ENCODE results near the gene SERPINA12.

The SERPINA12 gene

GRCh38 chr14:94473666-94474410 is 35.4 kb downstream of the SERPINA12 start:
- TF ChIP-seq POLR2A (IDR thresholded peaks at IDR 0.05; ENCODE audit: low read depth, low read length), result no peak
- DNase-seq (ENCODE audit: insufficient read length, low spot score), result no peak
- no peak for FAIRE-seq

DNA sequence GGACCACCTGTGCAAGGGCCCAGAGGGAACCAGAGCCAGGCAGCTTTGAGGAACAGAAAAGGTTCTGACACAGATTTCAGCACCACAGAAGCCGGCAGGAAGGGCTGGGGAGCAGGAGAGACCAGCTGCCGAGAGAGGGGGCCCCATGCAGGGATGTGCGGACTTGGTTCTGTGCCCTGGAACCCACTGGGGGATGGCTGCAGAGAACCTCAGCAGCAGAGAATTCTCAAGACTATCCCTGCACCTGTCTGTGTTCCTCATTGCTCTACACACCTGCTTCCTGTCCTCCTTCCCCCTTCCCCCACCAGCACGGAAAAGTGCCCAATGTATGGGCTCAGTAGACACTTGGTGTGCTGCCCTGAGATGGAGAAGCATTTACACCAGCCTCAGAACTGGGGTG is 36.4 kb downstream of the SERPINA12 start:
- TF ChIP-seq POLR2A (IDR thresholded peaks at IDR 0.05; ENCODE audit: low read depth, low read length), result no peak
- FAIRE-seq (no peak), DNase-seq (ENCODE audit: insufficient read length, low spot score) (no peak)

DNA sequence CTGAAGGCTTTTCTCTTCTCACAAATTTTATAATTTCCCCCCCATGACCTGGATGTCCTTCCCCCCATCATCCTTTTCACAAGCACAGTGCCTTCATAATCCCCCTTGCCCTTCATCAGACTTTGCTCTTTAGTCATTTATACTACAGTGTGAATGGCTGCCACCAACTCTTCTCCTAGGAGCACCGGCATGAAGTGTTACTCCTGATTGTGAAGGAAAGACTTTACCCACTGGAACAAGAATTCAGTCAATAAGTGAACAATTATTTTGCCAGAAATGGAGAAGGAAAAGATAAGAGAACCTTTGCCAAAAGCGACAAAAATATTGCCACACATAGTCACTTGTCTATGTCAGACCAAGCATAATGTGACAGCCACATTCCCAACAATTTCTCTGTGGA is 38.2 kb downstream of the SERPINA12 start:
- no peak for TF ChIP-seq POLR2A (IDR thresholded peaks at IDR 0.05; ENCODE audit: low read depth, low read length)
- DNase-seq (ENCODE audit: insufficient read length, low spot score) (no peak), FAIRE-seq (no peak)

DNA sequence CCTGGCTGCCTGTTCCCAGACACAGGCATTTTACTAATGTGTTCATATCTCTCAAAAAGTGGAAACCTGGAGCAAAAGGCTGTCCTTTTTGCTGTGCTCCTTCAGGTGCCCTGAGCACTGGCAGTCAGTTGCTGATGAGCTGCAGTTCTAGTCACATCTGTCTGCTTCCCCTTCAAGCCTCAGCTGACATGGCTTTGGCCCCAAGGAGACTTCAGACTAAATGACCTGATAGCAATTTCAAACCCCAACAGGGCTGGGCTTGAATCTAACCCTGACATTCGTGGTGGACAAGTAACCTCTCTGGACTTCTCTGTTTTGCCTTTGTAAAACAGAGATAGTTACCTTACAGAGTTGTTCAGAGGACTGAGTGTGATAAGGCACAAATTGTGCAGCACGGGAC is 39.0 kb downstream of the SERPINA12 start:
- TF ChIP-seq POLR2A (IDR thresholded peaks at IDR 0.05; ENCODE audit: low read depth, low read length), result no peak
- FAIRE-seq (no peak), DNase-seq (ENCODE audit: insufficient read length, low spot score) (no peak)

DNA sequence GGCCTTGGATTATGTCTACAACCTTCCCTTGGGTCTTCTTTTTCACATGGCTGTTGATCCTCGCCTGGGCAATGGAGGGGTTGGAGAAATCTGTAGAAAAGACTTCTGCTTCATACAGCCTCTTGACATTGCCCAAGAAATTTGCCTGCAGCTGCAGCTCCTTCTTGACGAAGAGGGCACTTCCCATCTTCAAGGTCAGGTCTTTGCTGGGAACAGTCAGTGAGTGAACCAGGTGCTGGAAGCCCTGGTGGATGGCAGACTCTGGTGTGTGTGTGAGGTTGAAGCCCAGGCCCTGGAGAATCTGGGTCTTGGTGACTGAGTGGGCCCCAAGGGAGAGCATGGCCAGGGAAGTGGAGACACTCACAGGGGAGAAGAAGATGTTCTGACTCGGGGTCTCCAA is 40.0 kb downstream of the SERPINA12 start:
- DNase-seq (ENCODE audit: insufficient read length, low spot score) (no peak), FAIRE-seq (no peak)
- TF ChIP-seq POLR2A (IDR thresholded peaks at IDR 0.05; ENCODE audit: low read depth, low read length), result no peak

- TF ChIP-seq POLR2A (IDR thresholded peaks at IDR 0.05; ENCODE audit: low read depth, low read length), result no peak
- DNase-seq (ENCODE audit: insufficient read length, low spot score) (no peak), FAIRE-seq (no peak)
Observed at GRCh38 chr14:94467728-94468520, 41.3 kb downstream of the SERPINA12 start.

DNA sequence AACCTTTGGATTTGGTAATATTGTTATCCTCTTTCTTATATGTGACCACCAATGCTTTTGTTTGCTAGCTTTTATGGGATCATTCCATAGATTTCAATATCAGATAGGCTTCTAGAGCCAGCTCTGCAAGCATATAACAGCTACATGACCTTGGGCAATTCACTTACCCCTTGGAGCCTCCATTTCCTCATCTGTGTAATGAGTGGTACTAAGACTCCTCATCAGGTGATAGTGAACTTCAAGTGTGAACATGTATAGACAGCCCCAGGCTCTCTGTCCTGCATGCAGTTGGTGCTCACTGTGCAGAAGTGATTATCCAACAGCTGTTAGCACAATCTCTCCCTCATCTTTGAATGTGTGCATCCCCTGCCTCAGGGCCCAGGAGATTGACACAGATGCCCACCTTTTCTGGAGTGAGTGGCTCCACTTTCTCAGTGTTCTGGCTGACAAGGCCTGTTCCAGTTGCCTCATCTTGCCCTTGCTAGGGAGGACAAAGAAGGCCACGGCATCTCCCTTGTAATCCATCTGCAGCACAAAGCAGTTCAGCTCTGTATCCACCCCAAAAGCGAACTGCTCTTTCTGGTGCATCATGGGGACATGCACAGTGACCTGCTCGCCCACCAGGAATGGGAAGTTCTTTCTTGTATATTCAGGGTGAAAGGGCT is 42.4 kb downstream of the SERPINA12 start:
- DNase-seq (ENCODE audit: insufficient read length, low spot score) (no peak), FAIRE-seq (no peak)
- TF ChIP-seq POLR2A (IDR thresholded peaks at IDR 0.05; ENCODE audit: low read depth, low read length), result no peak

DNA sequence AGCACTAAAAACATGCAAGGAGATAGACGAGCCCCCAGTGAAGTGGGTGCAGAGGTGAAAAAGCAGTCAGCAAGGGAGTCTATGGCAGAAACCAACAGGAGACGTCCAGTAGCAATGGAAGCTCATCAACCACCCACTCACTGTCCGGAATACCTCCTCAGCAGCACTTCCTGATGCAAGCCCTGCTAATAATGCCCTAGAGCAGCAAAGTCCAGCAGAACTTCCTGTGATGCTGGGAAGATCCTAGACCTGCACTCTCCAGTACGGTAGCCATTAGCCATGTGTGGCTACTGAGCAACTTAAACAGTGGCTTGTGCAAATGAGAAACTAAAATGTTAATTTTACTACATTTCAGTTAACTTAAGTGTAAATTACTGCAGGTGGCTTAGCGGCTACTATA is 44.2 kb downstream of the SERPINA12 start:
- FAIRE-seq (no peak), DNase-seq (ENCODE audit: insufficient read length, low spot score) (no peak)
- TF ChIP-seq POLR2A (IDR thresholded peaks at IDR 0.05; ENCODE audit: low read depth, low read length), result no peak

GRCh38 chr14:94464290-94464689 is 45.0 kb downstream of the SERPINA12 start:
- FAIRE-seq (no peak), DNase-seq (ENCODE audit: insufficient read length, low spot score) (no peak)
- TF ChIP-seq POLR2A (IDR thresholded peaks at IDR 0.05; ENCODE audit: low read depth, low read length), result no peak

DNA sequence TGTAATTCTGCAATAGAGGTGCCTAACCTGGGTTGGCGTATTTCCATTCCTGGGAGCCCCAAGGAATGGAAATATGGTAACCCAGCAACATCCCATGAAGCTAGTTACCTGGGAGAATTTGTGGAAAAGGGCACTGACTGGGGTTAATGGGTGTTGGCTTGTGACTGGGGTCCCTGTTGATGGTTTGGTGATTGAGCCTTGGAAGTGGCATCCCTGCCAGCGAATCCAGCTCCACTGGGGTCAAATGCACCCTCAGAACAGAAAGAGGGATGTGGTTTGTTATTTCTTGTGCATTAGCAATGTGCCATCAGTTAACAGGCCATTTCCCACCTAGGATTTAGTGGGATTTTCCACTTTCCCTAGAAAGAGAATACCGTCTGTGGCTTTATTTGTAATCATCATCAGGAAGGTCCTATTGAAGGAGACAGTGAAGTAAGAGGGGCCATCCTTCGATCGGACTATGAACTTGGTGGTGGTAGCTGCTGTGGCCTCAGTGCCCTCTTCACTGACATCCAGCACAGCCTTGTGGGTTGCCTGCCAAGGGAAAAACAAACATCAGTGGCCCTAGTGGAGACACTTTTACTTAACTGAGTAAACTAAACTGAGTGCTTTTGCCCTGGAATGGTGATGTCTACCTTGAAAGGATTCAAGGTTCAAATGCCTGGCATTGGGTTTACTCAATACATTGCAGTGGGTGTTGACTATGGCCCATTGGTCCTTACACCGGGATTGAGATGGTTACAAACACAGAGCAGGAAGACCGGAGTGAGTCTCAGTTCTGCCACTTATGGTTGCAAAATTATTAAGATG is 46.3 kb downstream of the SERPINA12 start:
- no peak for FAIRE-seq
- no peak for DNase-seq (ENCODE audit: insufficient read length, low spot score)
- no peak for TF ChIP-seq POLR2A (IDR thresholded peaks at IDR 0.05; ENCODE audit: low read depth, low read length)

DNA sequence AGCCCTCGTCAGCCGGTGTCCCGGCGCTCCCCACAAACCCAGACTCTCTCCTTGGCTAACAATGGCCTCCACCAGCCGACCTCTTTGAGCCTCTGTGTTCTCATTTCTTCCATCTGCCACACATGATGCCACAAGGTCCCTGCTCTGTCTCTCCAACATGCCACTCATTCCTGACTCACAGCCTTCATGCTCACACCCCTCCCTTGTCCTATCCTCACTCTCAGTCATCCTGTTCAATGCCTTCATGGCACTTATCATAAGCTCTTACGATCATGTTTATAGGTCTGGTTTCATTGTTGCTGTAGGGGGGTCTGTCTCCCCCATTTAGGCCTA is 47.1 kb downstream of the SERPINA12 start:
- FAIRE-seq, result no peak
- TF ChIP-seq POLR2A (IDR thresholded peaks at IDR 0.05; ENCODE audit: low read depth, low read length), result no peak
- DNase-seq (ENCODE audit: insufficient read length, low spot score), result no peak

GRCh38 chr14:94461526-94462218 is 47.6 kb downstream of the SERPINA12 start:
- TF ChIP-seq POLR2A (IDR thresholded peaks at IDR 0.05; ENCODE audit: low read depth, low read length), result no peak
- FAIRE-seq (no peak), DNase-seq (ENCODE audit: insufficient read length, low spot score) (no peak)

All from H54 (cell line).